K562 (cell line): ENCODE measurements around the gene SLC4A2. TPM values are rescaled to one million over a fixed set of nuclear protein-coding genes. Genes with fewer than 3 reads are reported as not detected.

Experiments used
- HIVEP1 ChIP-seq: fragments of 250-450 bp; sonication (Bioruptor Pico); IDR thresholded peaks from 2 replicates; pipeline ENCODE4 v1.4.0; 2020; ENCODE audit warnings: mild to moderate bottlenecking
- LEF1 ChIP-seq: fragments of 450-650 bp; IDR thresholded peaks from 2 replicates; pipeline ENCODE4 v1.6.1; 2016; ENCODE audit warnings: mild to moderate bottlenecking
- PRPF4 ChIP-seq: fragments of 200-400 bp; formaldehyde crosslinking; IDR thresholded peaks from one replicate; pipeline ENCODE4 v1.6.1; 2017; ENCODE audit warnings: low read length, low read depth, mild to moderate bottlenecking; ENCODE audit not compliant: insufficient read depth, poor library complexity, severe bottlenecking
- YBX1 ChIP-seq: fragments of 450-650 bp; IDR thresholded peaks from 2 replicates; pipeline ENCODE4 v1.7.1; 2016; ENCODE audit warnings: mild to moderate bottlenecking
- ZNF184 ChIP-seq: sonication (generic); formaldehyde crosslinking; IDR thresholded peaks from 2 replicates; pipeline ENCODE4 v1.5.0; 2020; ENCODE audit warnings: missing genetic modification reagents
- ZNF23 ChIP-seq: fragments of 250-450 bp; sonication (Bioruptor Pico); IDR thresholded peaks from 2 replicates; pipeline ENCODE4 v1.4.0; 2020; ENCODE audit warnings: mild to moderate bottlenecking
- ZNF232 ChIP-seq: sonication (generic); formaldehyde crosslinking; IDR thresholded peaks from 2 replicates; pipeline ENCODE4 v1.8.0; 2022; ENCODE audit warnings: mild to moderate bottlenecking, missing genetic modification reagents
- ZNF239 ChIP-seq: fragments of 250-450 bp; sonication (Bioruptor Pico); IDR thresholded peaks from 2 replicates; pipeline ENCODE4 v1.4.0; 2020; ENCODE audit warnings: mild to moderate bottlenecking
- ZNF41 ChIP-seq: fragments of 250-450 bp; sonication (Bioruptor Pico); conservative IDR thresholded peaks from 2 replicates; pipeline ENCODE4 v1.4.0; 2020; ENCODE audit warnings: mild to moderate bottlenecking
- polyA plus RNA-seq, 8 experiments: library from polyadenylated mRNA; depleted of rRNA in 4 of 8; stranded (reverse) in 5 of 8; unstranded in 3 of 8; fragments of >200 nt; fragmentation: Nextera tagmentation in 2 of 8; fragmentation: Illumina TruSeq in 1 of 8; extraction: Ambion mirVana in 2 of 8; extraction: Trizol in 1 of 8; gene quantifications; 2 replicates each; pipeline versions ENCODE4 v1.2.1 to v1.2.3, GENCODE V29; 2011 to 2014; ENCODE audit warnings: inconsistent platforms in 1 of 8, missing spikeins in 1 of 8
- total RNA-seq, 7 experiments: library from RNA; depleted of rRNA in 6 of 7; stranded (reverse); fragments of >200 nt in 6 of 7; fragmentation: Illumina TruSeq in 2 of 7; extraction: Trizol in 2 of 7; gene quantifications; 2 replicates each; pipeline versions ENCODE4 v1.2.1 to v1.2.3, GENCODE V29; 2011 to 2021; ENCODE audit warnings: low replicate concordance in 1 of 7
- TF ChIP-seq, protein P1 (sequence below): sonication (generic); formaldehyde crosslinking; IDR thresholded peaks from 2 replicates; pipeline ENCODE4 v1.8.1; 2022; ENCODE audit warnings: missing genetic modification reagents
- TF ChIP-seq, protein P2 (sequence below): fragments of 250-450 bp; sonication (Bioruptor Pico); IDR thresholded peaks from 2 replicates; pipeline ENCODE4 v1.8.0; 2022; ENCODE audit warnings: inconsistent platforms
- TF ChIP-seq, protein P3 (sequence below): fragments of 250-450 bp; sonication (Bioruptor Pico); IDR thresholded peaks from 2 replicates; pipeline ENCODE4 v1.4.0; 2020; ENCODE audit warnings: borderline replicate concordance
- TF ChIP-seq, protein P4 (sequence below): fragments of 150-350 bp; conservative IDR thresholded peaks from 2 replicates; pipeline ENCODE4 v1.6.1; 2014; ENCODE audit warnings: low read length

SLC4A2 gene
- total and polyA plus RNA-seq, 9 of the 15 experiments (the other 6 are each of a cell fraction or from before 2014, with no cell fraction given), result 11.4 to 375 (median 130) TPM

DNA sequence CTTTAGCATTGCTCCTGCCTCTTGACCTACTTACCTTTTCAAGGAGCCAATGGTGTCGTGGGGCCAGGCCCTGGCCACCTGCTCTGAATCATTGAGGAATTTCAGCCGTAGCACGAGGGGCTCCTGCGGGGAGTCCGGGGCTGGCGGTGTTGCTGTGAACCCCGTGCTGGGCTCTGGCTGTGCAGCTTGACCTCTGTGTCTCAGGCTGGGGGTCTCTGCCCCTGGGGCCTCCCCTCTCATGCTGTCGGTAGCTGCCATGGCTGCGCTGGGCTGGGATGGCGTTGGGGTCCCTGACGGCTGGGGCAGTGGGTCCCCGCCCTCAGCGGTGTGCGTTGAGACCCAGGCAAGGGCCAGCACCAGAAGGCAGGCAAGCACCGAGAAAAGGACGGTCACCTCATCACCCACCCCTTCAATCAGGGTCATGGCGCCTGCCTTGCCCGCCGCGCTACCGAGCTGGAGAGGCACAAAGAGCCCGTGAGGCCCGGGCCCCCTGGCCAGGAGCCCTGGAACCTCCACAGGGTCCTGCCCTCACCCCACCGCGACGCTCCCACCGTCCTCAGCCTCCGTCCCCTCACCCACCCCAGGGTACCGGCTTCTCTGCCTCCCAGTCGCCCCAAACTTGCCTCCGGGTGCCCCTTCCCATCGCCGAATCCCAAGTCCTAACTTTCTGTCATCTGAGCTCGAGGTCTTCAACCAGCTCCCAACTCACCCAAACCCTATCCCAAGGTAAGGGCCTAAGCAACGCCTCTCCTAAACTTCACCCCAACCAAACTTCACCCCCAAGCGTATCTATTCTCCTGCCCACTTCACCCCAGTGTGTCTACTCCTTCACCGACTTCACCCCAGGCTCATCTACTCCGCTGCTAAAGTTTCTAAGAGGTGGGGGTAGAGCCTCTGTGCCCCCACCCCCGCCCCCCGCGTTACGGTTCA, 23.0 kb downstream of the SLC4A2 start (continued):
- TF ChIP-seq, protein P1, sequence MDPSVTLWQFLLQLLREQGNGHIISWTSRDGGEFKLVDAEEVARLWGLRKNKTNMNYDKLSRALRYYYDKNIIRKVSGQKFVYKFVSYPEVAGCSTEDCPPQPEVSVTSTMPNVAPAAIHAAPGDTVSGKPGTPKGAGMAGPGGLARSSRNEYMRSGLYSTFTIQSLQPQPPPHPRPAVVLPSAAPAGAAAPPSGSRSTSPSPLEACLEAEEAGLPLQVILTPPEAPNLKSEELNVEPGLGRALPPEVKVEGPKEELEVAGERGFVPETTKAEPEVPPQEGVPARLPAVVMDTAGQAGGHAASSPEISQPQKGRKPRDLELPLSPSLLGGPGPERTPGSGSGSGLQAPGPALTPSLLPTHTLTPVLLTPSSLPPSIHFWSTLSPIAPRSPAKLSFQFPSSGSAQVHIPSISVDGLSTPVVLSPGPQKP (CRISPR knock-in tag), result no peak
- TF ChIP-seq, protein P2, sequence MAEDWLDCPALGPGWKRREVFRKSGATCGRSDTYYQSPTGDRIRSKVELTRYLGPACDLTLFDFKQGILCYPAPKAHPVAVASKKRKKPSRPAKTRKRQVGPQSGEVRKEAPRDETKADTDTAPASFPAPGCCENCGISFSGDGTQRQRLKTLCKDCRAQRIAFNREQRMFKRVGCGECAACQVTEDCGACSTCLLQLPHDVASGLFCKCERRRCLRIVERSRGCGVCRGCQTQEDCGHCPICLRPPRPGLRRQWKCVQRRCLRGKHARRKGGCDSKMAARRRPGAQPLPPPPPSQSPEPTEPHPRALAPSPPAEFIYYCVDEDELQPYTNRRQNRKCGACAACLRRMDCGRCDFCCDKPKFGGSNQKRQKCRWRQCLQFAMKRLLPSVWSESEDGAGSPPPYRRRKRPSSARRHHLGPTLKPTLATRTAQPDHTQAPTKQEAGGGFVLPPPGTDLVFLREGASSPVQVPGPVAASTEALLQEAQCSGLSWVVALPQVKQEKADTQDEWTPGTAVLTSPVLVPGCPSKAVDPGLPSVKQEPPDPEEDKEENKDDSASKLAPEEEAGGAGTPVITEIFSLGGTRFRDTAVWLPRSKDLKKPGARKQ (CRISPR knock-in tag), result no peak
- TF ChIP-seq LEF1 (no peak), ZNF41 (CRISPR knock-in tag) (no peak), ZNF239 (CRISPR knock-in tag) (no peak), ZNF184 (CRISPR knock-in tag) (no peak), PRPF4 (no peak), ZNF232 (CRISPR knock-in tag) (no peak), ZNF23 (no peak), HIVEP1 (CRISPR knock-in tag) (no peak), YBX1 (no peak)
- TF ChIP-seq, protein P3, sequence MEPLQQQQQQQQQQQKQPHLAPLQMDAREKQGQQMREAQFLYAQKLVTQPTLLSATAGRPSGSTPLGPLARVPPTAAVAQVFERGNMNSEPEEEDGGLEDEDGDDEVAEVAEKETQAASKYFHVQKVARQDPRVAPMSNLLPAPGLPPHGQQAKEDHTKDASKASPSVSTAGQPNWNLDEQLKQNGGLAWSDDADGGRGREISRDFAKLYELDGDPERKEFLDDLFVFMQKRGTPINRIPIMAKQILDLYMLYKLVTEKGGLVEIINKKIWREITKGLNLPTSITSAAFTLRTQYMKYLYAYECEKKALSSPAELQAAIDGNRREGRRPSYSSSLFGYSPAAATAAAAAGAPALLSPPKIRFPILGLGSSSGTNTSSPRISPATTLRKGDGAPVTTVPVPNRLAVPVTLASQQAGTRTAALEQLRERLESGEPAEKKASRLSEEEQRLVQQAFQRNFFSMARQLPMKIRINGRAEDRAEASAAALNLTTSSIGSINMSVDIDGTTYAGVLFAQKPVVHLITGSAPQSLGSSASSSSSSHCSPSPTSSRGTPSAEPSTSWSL, result no peak
- TF ChIP-seq, protein P4, sequence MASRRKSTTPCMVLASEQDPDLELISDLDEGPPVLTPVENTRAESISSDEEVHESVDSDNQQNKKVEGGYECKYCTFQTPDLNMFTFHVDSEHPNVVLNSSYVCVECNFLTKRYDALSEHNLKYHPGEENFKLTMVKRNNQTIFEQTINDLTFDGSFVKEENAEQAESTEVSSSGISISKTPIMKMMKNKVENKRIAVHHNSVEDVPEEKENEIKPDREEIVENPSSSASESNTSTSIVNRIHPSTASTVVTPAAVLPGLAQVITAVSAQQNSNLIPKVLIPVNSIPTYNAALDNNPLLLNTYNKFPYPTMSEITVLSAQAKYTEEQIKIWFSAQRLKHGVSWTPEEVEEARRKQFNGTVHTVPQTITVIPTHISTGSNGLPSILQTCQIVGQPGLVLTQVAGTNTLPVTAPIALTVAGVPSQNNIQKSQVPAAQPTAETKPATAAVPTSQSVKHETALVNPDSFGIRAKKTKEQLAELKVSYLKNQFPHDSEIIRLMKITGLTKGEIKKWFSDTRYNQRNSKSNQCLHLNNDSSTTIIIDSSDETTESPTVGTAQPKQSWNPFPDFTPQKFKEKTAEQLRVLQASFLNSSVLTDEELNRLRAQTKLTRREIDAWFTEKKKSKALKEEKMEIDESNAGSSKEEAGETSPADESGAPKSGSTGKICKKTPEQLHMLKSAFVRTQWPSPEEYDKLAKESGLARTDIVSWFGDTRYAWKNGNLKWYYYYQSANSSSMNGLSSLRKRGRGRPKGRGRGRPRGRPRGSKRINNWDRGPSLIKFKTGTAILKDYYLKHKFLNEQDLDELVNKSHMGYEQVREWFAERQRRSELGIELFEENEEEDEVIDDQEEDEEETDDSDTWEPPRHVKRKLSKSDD, result no peak
